HG03575 (cell line): ENCODE data around the gene GRM6.

Experiments
- ATAC-seq: cut with Tn5 transposase; IDR thresholded peaks from one replicate; pipeline ENCODE4 v1.9.1; 2021; ENCODE audit not compliant: unreplicated experiment, insufficient number of reproducible peaks, low FRiP score; ENCODE audit errors: extremely low read depth

The GRM6 gene

GRCh38 chr5:178994580-178995340 lies at the start of gene GRM6:
Gene GRM6, minus strand, starts transcription at chr5:178995320. Its CDS starts 376 bp downstream, at chr5:178994944.
- no peak for ATAC-seq

GRCh38 chr5:179044765-179045164 lies 49.6 kb upstream of the GRM6 start:
- ATAC-seq, result no peak

- ATAC-seq, result no peak
These were observed 38.0 kb upstream of the GRM6 start for GRCh38 chr5:179033004-179033580.

- ATAC-seq, result no peak
These were observed 28.5 kb upstream of the GRM6 start, which contains the start of gene ZNF879 for GRCh38 chr5:179023528-179024189. Gene ZNF879, plus strand, starts transcription at chr5:179023804. Its CDS starts 1,201 bp downstream, at chr5:179025005.

GRCh38 chr5:179008667-179009066 lies 13.5 kb upstream of the GRM6 start:
- ATAC-seq, result no peak

- ATAC-seq, result no peak
These were observed 11.4 kb upstream of the GRM6 start for GRCh38 chr5:179006564-179006963.

- ATAC-seq, result no peak
These were observed 3.3 kb upstream of the GRM6 start for GRCh38 chr5:178998441-178998840.

- no peak for ATAC-seq
These were observed 2.1 kb upstream of the GRM6 start for GRCh38 chr5:178997191-178997590.

GRCh38 chr5:178996156-178996555 lies 1.0 kb upstream of the GRM6 start:
- no peak for ATAC-seq

GRCh38 chr5:178995341-178995690 lies 196 bp upstream of the GRM6 start:
- no peak for ATAC-seq

GRCh38 chr5:178993955-178994579 lies 1.1 kb downstream of the GRM6 start:
- no peak for ATAC-seq

GRCh38 chr5:178993236-178993765 lies 1.8 kb downstream of the GRM6 start:
- no peak for ATAC-seq

- no peak for ATAC-seq
These were observed 2.7 kb downstream of the GRM6 start for GRCh38 chr5:178992291-178992895.

- no peak for ATAC-seq
These were observed 3.7 kb downstream of the GRM6 start for GRCh38 chr5:178991190-178992145.

GRCh38 chr5:178990491-178990890 lies 4.6 kb downstream of the GRM6 start:
- ATAC-seq, result no peak

GRCh38 chr5:178989311-178989710 lies 5.8 kb downstream of the GRM6 start:
- ATAC-seq, result no peak

GRCh38 chr5:178988436-178989220 lies 6.5 kb downstream of the GRM6 start:
- ATAC-seq, result no peak
